Upper lobe of left lung (tissue), 4 donors: ENCODE measurements around the gene GIMAP2.
"Not testable (repeated sequence)": the region's sequence is repeated elsewhere in the genome, so short reads cannot be mapped to it uniquely, and the experiment has no call there.

Experiments used
- CTCF ChIP-seq, 6 experiments: fragments of 450-650 bp in 4 of 6; fragments of 200-600 bp in 2 of 6; sonication (generic) in 2 of 6; IDR thresholded peaks; one replicate each; pipeline ENCODE4 v1.5.1; 2016 to 2019; ENCODE audit warnings: antibody characterized with exemption in 6 of 6
- EP300 ChIP-seq, 4 donors: sonication (generic); formaldehyde crosslinking; IDR thresholded peaks; one replicate each; pipeline ENCODE4 v1.5.1; 2017; ENCODE audit warnings: antibody characterized with exemption in 4 of 4, control low read depth in 2 of 4
- POLR2A ChIP-seq, 4 donors: fragments of 450-650 bp; IDR thresholded peaks; one replicate each; pipeline ENCODE4 v1.5.1; 2016 to 2017; ENCODE audit warnings: antibody characterized with exemption in 4 of 4, mild to moderate bottlenecking in 2 of 4
- POLR2AphosphoS5 ChIP-seq, 2 donors: sonication (generic); formaldehyde crosslinking; IDR thresholded peaks; one replicate each; pipeline ENCODE4 v1.5.1; 2017; ENCODE audit warnings: antibody characterized with exemption in 2 of 2

GRCh38 chr7:150662821-150663220, 22.7 kb upstream of the GIMAP2 start:
- TF ChIP-seq CTCF, POLR2AphosphoS5, EP300, POLR2A (IDR thresholded peaks at IDR 0.05): not testable (repeated sequence)
